OCI-M1 (cell line): ENCODE results near the gene TUBGCP6.

Source experiments
- DNase-seq: peaks from one replicate; lab custom pipeline; 2025; lab: John Stamatoyannopoulos, UW

TUBGCP6 gene

DNA sequence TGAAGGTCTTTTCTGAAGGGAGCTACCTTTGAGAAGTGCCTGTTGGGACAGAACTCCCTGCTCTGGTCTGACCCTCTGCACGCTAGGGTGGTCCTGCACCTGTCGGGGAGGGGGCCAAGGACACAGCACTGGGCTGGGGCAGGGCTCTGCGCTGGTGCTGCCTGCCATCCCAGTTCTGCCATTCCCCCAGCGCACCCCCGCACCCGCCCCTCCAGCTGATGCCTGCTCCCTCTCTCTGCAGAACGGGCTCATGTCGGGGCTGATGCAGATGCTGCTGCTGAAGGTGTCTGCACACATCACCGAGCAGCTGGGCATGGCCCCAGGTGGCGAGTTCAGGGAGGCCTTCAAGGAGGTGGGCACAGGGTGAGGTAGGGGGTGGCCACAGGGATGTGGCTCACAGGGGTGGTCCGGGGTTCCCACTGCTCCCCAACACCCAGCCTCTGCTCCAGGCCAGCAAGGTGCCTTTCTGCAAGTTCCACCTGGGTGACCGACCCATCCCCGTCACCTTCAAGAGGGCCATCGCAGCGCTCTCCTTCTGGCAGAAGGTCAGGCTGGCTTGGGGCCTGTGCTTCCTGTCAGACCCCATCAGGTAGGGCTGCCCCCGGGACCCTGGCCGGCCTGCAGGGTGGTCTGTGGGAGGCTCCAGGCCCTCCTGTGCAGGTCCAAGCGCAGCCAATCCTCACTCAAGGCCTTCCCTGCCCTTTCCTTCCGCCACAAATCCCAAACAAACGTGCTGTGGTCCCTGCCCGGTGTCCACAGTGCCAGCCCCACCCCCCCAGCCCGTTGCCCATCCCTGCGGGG, 47.6 kb downstream of the TUBGCP6 start:
- no peak for DNase-seq

DNA sequence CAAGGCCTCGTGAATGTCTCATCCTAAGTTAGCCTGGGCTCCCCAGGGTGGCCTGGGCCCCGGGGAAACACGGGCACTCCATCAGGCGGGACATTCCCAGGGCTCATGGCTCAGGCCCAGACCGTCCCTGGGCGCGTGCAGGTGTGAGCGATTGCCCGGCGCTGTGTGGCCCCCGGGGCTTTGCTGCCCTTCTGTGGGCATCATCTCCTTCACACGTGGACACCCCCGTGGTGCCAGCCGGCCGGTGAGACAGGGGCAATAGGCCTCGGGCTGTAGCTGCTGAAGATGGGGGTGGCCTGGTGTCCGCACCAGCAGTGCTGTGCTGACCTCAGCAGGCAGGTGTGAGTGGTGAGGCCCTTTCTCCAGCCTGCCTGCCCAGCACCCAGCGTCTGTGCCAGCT, 48.6 kb downstream of the TUBGCP6 start:
- no peak for DNase-seq

DNA sequence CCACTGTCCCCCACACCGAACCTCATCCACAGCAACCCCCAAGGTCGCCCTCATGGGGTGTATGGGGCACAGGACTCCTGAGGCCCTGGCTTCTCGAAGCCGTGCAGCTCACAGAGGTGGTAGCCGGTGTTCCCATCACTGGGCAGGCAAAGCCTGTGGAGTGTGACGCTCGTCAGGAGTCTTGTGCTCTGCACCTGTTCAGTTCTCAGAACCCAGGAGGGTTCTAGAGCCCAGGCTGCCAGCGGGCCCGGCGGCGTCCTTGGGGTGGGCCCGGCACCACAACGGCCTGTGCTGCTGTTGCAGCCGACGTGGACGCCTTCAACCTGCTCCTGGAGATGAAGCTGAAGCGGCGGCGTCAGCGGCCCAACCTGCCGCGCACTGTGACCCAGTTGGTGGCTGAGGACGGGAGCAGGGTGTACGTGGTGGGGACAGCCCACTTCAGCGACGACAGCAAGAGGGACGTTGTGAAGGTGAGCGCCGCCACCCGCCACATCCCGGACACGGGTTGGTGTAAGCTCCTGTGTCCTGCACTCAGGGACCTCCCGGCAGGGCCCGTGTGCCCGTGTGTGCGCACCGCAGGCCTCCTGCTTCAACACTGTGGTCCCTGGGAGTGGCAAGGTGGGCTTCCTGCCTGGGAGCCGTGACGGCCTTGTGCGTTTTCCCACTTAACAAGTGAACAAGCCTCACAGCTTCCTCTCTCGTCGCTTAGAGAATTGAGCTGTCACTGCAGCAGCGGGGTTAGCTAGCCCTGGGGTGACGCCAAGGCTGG, 50.6 kb downstream of the TUBGCP6 start:
- DNase-seq = no peak

DNA sequence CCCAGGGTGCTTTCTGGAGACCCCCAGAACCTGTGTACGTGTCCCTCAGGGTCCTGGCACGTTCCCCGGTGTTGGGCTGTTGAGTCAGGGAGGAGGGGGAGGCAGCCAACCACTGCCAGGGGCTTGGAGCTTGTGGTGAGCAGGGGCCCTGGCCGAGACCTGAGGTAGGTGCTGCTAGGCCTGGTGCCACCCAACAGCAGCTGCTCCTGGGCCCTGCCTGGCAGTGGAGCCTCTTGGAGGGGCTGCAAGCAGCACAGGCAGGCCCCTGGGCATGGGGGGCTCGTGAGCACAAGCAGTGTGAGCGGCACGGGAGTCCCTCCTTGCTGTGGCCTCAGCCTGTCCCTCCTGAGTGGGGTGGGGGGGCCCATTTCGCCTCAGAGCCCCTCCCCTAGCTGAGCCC, 51.2 kb downstream of the TUBGCP6 start:
- no peak for DNase-seq

DNA sequence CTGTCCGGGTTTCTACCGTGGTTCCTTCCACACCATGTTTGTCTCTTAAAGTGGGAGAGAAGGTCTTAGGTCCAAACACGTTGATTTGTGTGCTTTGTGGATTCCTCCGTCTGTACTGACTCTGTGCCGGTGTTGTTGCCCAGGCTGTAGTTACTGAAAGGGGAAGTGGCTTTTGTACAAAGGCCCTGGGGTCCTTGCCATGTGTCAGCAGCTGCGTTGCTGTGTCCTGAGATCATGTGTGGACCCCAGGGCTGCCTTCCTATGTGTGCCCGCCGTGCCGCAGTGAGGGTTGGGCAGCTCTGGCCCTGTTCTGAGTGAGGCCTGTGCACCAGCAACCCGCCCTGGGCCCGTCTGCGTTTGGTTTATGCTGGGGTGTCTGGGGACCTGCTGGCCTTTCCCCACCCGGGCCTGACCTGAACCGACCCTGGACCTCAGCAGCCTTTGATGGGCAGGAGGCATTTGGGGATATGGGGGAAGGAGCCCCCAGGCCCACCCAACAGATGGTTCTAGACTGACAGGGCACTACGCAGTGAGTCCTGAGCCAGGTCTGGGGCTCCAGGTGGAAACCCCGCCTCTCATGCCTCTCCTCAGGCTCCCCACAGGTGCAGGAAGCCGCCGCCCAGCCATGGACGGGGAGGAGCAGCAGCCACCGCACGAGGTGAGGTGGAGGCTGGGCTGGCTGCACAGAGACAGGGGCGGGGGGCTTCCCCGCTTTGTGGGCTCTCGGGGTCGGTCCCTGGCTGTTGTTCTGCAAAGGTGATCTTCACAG, 52.2 kb downstream of the TUBGCP6 start:
- no peak for DNase-seq

DNA sequence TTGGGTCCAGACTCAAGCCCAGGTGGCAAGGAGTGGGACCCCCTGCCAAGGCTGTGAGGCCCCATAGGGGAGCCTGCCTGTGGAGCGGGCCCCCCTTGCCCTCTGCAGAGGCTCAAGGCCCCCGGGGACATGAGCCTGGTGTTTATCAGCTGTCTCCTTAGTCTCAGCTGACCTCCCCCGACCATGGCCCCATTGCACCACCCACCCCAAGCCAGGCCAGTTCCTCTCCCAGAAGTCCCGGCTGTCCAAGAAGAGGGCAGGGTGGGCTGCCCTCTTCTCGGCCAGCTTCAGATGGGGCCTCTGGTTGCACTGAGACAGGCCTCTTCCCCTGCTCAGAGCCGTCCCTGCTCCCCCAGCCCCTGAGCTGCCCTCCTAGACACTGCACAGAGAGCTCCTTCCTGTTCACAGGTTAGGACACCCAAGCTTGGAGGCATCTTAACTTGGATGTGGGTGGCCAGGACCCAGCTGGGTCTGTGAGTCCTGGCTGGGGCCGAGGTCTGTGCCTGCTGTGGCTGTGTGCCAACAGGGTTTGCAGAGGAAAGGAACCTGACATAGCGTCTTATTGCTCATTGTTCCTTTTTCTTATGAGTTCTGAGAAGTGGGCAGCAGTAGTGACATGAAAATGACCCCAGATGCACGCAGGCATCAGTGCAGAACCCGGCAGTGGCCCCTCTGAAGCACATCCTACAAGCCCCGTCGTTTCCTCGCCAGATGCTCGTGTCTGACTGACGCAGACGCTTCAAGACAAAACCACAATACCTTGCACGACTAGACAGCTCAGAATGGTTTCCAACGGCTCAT, 53.7 kb downstream of the TUBGCP6 start:
- DNase-seq = peak; percentile 69

DNA sequence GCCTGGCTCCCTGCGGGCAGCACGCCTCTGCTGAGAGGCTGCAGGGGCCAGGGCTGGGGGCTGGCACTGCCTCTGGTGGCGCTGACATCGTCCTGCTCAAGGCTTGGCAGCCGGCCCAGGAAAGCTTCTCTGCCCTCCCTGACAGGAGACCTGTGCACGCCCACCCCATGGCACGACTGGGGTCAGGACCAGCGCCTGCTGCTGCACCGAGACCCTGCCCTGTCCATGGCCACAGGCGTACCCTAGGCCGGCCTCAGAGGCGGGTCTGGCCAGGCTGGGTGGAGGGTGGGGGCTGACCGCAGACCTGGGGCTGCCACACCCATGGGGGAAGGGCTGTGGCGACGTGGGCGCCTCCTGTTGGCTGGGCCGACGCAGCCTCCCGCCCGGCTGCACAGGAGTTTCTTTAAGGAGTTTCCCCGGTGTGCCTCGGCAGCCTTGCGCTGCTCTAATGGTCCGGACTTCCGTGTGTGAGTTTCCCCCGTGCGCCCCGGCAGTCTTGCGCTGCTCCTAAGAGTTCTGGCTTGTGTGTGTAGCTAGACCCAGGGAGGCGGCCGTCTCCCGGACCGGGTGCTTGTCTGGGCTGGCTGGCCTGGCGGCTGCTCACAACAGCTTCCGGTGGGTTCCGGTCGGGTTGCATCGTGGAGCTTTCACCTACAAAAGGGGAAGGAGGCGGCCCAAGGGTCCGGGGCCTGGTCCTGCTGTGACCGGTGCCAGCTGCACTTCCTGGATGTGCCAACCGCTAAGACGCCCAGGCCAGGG, 54.5 kb downstream of the TUBGCP6 start:
- peak; percentile 92 for DNase-seq

DNA sequence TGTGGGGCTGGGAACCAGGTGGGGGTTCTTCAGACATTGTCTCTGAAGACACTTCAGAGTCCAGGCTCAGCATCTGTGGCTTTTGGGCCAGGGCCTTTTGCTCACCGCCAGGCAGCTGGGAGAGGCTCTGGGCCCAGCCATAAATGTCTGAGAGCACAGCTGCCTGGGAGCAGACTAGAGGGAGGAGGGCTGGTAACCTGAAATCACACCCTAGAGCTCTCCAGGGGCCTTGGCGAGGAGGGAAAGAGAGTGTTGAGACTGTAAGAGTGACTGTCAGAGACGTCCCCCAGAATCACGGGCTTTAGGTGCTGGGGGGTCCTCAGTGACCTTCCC, 55.0 kb downstream of the TUBGCP6 start:
- no peak for DNase-seq

DNA sequence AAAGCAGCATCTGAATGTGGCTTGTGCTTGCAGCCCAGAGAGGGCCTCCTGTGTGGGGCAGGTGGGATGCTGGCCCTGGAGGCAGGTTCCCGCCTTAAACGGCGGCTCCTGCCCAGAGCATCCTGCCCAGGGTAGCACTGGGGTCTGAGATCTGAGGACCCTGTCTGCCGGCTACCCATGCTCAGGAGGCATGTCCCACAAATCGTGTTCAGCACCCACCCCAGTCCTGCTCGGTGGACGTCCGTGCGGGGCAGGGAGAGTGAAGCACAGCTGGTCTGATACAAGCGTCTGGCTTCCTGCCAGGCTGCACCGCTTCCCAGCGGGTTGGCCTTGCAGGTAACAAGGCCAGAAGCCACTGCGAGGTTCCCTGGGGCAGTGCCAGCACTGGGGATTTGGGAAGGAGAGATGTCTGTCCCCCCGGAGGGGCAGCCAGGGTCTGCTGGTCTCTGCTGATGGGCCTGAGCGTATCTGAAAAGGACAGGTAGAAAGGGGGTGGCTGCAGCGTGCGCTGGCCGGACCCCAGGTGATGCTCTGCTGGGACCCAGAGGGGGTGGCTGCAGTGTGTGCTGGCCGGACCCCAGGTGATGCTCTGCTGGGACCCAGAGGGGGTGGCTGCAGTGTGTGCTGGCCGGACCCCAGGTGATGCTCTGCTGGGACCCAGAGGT, 55.5 kb downstream of the TUBGCP6 start:
- DNase-seq = no peak

DNA sequence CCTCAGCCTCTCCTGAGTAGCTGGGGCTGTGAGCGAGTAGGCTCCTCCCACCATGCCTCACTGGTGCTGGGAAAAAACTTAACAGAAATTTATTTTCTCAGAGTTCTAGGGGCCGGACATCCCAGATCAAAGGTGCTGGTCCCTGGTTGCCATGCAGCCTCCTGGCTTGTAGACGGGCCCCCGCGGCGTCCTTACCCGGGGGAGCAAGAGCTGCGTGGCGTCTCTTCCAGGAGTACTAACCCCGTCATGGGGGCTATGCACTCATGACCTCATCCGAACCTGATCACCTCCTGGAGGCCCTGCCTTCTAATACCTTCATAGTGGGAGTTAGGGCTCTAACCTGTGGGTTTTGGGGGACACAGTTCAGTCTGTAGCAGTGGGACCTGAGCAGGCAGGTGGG, 56.5 kb downstream of the TUBGCP6 start:
- DNase-seq = no peak

DNA sequence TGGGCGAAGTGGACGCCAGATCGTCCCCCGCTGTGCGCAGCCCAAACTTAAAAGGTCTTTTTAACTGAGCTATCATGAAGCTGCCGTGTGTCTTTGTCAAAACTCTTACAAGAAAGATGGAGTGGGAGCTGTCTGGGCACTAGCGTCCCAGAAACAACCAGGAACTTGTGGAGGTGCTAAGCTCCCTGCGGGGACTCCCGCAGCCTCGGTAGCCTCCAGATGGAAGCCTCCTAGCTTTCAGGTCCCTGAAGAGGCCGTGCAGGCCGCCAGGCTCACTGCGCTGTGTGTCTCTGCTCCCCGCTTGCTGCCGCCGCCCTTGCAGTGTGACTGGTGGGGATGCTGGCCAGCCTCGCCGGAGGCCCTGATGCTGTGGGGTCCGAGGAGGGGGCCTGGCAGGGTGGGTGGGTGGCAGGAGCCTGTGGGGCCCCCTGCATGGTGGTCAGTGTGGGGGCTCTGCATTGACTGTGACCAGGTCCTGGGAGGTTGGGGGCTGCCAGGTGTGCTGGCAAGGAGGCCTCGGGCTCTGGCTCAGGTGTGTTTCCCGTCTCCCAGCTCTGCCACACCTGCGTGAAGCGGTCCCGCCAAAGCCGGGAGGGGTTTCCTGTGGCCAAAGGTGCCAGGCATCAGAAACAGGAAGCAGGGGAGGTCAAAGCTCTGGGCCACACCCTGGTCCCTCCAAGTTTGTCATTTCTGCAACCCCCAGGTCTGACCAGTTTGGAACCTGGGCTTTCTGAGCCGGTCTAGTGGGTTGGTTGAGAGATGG, 57.9 kb downstream of the TUBGCP6 start:
- peak; percentile 22 for DNase-seq

DNA sequence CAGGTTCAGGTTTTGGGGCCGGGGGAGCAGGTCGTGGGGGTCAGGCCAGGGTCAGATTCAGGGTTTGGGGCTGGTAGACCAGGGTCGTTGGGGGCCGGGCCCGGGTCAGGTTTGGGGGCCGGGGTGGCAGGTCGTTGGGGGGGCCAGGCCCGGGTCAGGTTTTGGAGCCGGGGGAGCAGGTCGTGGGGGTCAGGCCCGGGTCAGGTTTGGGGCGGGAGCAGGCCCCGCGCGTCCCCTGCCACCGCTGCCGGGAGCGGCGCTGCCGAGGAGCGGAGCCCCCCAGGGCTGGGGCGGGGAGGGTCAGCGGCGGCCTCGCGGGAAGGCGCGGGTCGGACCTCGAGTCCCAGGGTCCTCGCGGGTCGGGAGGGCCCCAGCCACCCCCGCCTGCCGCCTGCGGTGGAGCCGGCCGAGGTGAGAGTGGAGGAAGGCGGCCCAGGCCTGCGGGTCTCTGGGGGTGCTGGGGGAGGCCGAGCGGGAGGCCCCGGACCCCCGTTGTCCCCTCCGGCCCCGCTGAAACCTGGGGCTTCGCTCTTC, 58.6 kb downstream of the TUBGCP6 start:
- no peak for DNase-seq

DNA sequence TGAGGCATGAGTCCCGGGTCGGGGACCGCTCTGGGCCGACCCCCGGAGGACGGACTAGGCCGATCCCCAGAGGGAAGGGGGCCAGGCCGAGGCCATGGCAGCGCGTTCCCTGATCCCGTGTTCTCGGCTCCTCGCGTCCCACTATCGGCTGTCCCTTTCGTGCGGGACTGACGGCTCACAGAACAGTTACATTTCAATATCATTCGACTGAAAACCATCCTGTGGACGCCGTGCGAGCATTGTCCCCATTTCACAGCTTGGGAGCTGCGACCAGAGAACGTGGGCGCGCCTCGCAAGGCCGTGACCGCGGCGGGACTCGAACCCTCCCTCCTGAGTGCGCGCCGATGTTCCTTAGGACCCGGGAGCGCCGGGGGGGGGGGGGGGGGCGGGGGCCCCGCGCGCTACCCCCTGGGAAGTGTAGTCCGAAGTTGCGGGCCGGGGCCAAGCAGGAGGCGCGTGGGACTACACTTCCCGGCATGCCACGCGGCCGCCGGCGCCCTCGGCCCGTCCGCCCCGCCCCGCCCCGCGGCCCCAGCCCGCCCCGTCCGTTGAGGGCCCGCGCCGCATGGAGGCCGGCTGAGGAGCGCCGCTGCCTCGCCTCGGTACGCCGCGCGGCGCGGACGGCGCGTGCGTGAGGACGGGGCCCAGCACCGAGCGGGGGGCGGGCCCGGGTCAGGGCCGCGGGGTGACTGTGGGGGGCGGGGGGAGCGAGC, 59.3 kb downstream of the TUBGCP6 start, which contains the start of gene TRABD:
TRABD (plus strand) TSS at position 539 of the 713 bp plus-strand sequence. CDS start 7,148 bp downstream, outside the sequence.
- peak; percentile 92 for DNase-seq

DNA sequence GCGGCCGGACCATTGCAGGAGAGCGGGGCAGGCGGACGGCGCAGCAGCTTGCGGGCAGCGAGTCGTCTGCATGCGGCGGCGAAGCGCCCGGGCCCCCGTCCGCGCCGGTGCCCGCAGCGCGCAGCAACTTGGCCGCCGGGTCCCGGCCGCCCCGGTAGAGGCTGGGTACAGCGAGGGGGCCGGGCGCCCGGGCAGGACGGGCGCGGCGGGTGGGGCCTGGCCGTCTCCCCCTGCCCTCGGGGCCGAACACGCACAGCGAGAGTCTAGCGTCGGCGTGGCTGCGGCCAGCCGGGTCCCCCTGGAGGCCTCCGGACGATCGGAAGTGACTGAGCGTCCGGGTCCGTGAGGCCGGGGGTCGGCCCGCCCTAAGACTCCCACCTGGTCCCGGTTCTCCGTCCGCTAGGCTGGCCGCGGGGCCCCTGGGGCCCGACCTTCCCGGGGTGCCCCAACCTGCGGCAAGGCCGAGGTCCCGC, 59.9 kb downstream of the TUBGCP6 start:
- no peak for DNase-seq

DNA sequence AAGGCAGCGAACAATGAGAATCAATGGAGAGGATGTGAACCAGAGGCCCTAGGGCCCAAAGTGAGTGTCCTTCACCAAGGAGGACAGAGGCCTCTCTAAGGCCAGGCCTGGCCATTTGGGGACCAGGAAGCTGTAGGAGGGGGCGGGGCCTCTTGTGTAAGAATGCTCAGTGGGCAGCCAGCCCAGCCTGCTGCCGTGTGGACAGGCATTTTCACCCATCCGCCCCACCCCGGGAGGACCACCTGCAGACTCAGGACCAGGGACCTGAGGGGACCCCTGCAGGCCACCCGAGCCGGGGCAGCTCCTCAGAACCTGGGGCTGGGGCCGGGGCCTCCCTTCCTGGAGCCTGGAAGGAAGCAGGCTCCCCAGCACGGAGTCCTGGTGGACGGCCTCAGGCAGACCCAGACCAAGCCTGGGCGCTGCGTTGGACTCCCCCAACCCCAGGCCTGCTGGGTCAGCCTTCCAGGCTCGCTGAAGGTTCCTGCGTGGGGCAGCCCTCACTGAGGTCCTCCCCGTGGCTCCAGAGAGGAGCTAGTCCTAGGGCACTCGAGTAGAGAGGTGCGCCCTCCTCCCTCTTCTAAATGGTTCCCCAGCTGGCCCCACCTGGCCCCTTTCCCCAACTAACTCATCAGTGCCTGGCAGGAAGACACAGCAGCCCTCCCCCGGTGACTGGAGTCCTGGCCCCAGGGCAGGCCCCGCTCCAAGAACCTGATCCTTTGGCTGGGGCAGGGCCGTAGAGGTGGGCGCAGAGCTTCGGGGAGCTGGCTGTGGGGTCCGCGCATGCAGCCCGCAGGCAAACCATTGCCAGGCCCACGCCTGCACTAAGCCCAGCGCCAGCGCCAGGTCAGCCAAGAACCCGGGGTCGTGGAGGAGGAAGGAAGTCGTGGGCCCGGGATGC, 60.6 kb downstream of the TUBGCP6 start:
- DNase-seq = peak; percentile 22

DNA sequence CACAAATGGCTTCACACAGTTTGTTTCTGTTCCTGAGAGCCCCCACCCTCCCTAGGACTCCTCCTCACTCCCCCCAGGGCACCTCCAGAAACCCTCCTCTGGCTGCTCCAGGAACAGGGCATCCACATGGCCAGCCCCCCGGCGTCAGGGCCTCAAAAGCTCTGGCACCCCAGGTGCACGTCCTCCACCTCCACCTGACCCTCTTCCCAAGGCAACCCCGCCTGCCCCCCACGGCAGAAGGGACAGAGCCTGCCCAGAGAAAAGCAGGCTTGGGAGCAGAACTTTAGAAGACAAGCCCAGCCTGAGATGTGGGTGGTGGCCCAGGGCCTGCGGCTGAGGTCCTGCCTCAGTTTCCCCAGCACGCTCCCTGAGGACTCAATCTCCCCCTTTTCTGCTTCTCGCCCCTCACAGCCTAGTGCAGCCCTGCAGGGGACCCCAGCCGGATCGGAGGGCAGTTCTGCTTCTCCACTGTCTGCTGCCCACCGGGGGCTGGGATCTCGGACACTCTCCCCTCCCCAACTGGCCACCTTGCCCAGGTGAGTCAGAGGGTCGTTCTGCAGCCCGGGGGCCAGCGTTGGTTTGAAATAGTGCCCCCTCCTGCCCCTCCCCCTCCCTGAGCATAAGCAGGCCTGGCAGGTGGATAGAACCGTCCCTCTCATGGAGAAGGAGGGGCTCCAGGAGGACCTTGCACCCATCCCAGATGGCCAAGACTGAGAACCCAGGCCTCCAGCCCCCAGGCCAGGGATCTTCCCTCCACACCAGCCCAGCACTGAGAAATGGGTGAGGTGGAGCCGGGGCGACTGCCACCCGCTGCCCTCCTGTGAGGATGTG, 61.5 kb downstream of the TUBGCP6 start:
- DNase-seq = no peak
